Keratinocyte (primary cell): ENCODE measurements around the gene CELF2.

Experiments
- CTCF ChIP-seq, 3 experiments: IDR thresholded peaks in 1 of 3; conservative IDR thresholded peaks in 1 of 3; optimal IDR thresholded peaks in 1 of 3; 2 replicates in 2 of 3; 3 replicates in 1 of 3; pipeline versions ENCODE3 to v1.5.1; 2011; ENCODE audit warnings: low read length in 3 of 3, mild to moderate bottlenecking in 3 of 3, moderate library complexity in 2 of 3, control low read depth in 1 of 3, inconsistent platforms in 1 of 3; ENCODE audit not compliant: insufficient read depth in 2 of 3; ENCODE audit errors: extremely low read depth in 1 of 3
- EZH2 ChIP-seq: IDR thresholded peaks from one replicate; pipeline ENCODE4 v1.6.1; 2012; ENCODE audit warnings: inconsistent platforms, mild to moderate bottlenecking, low read length, moderate library complexity

GRCh38 chr10:11150231-11150731 is 132.6 kb downstream of the CELF2 start:
- TF ChIP-seq CTCF (optimal IDR thresholded peaks at IDR 0.05 in 1 of 3, IDR thresholded peaks at IDR 0.05 in 1 of 3, conservative IDR thresholded peaks at IDR 0.05 in 1 of 3; ENCODE audit: extremely low read depth in 1 of 3, insufficient read depth in 2 of 3, low read length in 3 of 3) (no peak), EZH2 (no peak)
